SK-N-SH treated with all-trans-retinoic acid at 6 μM for 48 hours (cell line): Measurements from ENCODE around the gene AFTPH.

Experiments
- ATAC-seq: fragments of 200-7000 bp; cut with Tn5 transposase; 3 replicates; pipeline ENCODE4 v1.9.1; 2020; ENCODE audit warnings: mild to moderate bottlenecking, moderate library complexity
- ARNTL ChIP-seq: fragments of 450-650 bp; formaldehyde crosslinking; IDR thresholded peaks from 2 replicates; pipeline ENCODE4 v1.5.0; 2020; ENCODE audit warnings: low read depth, mild to moderate bottlenecking, moderate library complexity, borderline replicate concordance
- BACH2 ChIP-seq: fragments of 250-450 bp; sonication (Bioruptor Pico); IDR thresholded peaks from 2 replicates; pipeline ENCODE4 v1.9.0; 2021; ENCODE audit warnings: mild to moderate bottlenecking, borderline replicate concordance
- CREB5 ChIP-seq: fragments of 250-450 bp; sonication (Bioruptor Pico); IDR thresholded peaks from 2 replicates; pipeline ENCODE4 v1.5.1; 2020; ENCODE audit warnings: low read depth, mild to moderate bottlenecking, moderate library complexity
- CSDC2 ChIP-seq: fragments of 250-450 bp; sonication (Bioruptor Pico); IDR thresholded peaks from 2 replicates; pipeline ENCODE4 v1.5.0; 2020; ENCODE audit warnings: mild to moderate bottlenecking, moderate library complexity
- CSRNP3 ChIP-seq: fragments of 250-450 bp; sonication (Bioruptor Pico); IDR thresholded peaks from 2 replicates; pipeline ENCODE4 v1.5.1; 2021; ENCODE audit warnings: mild to moderate bottlenecking, moderate library complexity
- ESRRG ChIP-seq: fragments of 250-450 bp; sonication (Bioruptor Pico); IDR thresholded peaks from 2 replicates; pipeline ENCODE4 v1.6.1; 2021; ENCODE audit warnings: mild to moderate bottlenecking
- GLIS3 ChIP-seq: fragments of 250-450 bp; sonication (Bioruptor Pico); IDR thresholded peaks from 2 replicates; pipeline ENCODE4 v1.5.0; 2020; ENCODE audit warnings: mild to moderate bottlenecking, moderate library complexity
- OSR1 ChIP-seq: fragments of 250-450 bp; sonication (Bioruptor Pico); IDR thresholded peaks from 2 replicates; pipeline ENCODE4 v1.8.0; 2022; ENCODE audit warnings: moderate library complexity, mild to moderate bottlenecking, inconsistent platforms
- PATZ1 ChIP-seq: fragments of 250-450 bp; sonication (Bioruptor Pico); IDR thresholded peaks from 2 replicates; pipeline ENCODE4 v1.8.0; 2020; ENCODE audit warnings: mild to moderate bottlenecking, moderate library complexity, borderline replicate concordance
- POU6F1 ChIP-seq: fragments of 250-450 bp; sonication (Bioruptor Pico); IDR thresholded peaks from 2 replicates; pipeline ENCODE4 v1.8.0; 2021; ENCODE audit warnings: low read depth, mild to moderate bottlenecking, moderate library complexity, borderline replicate concordance
- PPARA ChIP-seq: fragments of 250-450 bp; sonication (Bioruptor Pico); IDR thresholded peaks from 2 replicates; pipeline ENCODE4 v1.5.0; 2020; ENCODE audit warnings: mild to moderate bottlenecking, borderline replicate concordance
- RARB ChIP-seq: fragments of 250-450 bp; sonication (Bioruptor Pico); IDR thresholded peaks from 2 replicates; pipeline ENCODE4 v1.8.0; 2021; ENCODE audit warnings: mild to moderate bottlenecking, moderate library complexity
- SNAI2 ChIP-seq: fragments of 250-450 bp; sonication (Bioruptor Pico); IDR thresholded peaks from 2 replicates; pipeline ENCODE4 v1.5.0; 2020; ENCODE audit warnings: mild to moderate bottlenecking, moderate library complexity
- TCF4 ChIP-seq: fragments of 250-450 bp; sonication (Bioruptor Pico); IDR thresholded peaks from 2 replicates; pipeline ENCODE4 v1.8.0; 2021; ENCODE audit warnings: mild to moderate bottlenecking, moderate library complexity, borderline replicate concordance
- TOX ChIP-seq: fragments of 250-450 bp; sonication (Bioruptor Pico); IDR thresholded peaks from 2 replicates; pipeline ENCODE4 v1.8.0; 2021; ENCODE audit warnings: mild to moderate bottlenecking, moderate library complexity, borderline replicate concordance
- ZC3H10 ChIP-seq: fragments of 250-450 bp; sonication (Bioruptor Pico); IDR thresholded peaks from 2 replicates; pipeline ENCODE4 v1.5.1; 2021; ENCODE audit warnings: mild to moderate bottlenecking, moderate library complexity
- ZFP3 ChIP-seq: fragments of 250-450 bp; sonication (Bioruptor Pico); IDR thresholded peaks from 2 replicates; pipeline ENCODE4 v1.5.0; 2020; ENCODE audit warnings: mild to moderate bottlenecking, moderate library complexity
- ZFP30 ChIP-seq: fragments of 450-650 bp; formaldehyde crosslinking; IDR thresholded peaks from 2 replicates; pipeline ENCODE4 v1.5.0; 2022; ENCODE audit warnings: mild to moderate bottlenecking, moderate library complexity
- ZNF565 ChIP-seq: fragments of 450-650 bp; formaldehyde crosslinking; conservative IDR thresholded peaks from 2 replicates; pipeline ENCODE4 v1.5.0; 2020; ENCODE audit warnings: low read depth, mild to moderate bottlenecking, moderate library complexity
- ZNF70 ChIP-seq: fragments of 450-650 bp; formaldehyde crosslinking; IDR thresholded peaks from 2 replicates; pipeline ENCODE4 v1.5.0; 2020; ENCODE audit warnings: mild to moderate bottlenecking, moderate library complexity

AFTPH gene

GRCh38 chr2:64595397-64596176, 71.5 kb downstream of the AFTPH start (continued):
- TF ChIP-seq ESRRG (CRISPR knock-in tag) (no peak), PATZ1 (CRISPR knock-in tag) (no peak)
- TF ChIP-seq, all 23 proteins: peak for 0

GRCh38 chr2:64598226-64598625, 74.1 kb downstream of the AFTPH start:
- TF ChIP-seq ZFP30 (CRISPR knock-in tag) (no peak), CREB5 (CRISPR knock-in tag) (no peak), ZNF70 (CRISPR knock-in tag) (no peak), ARNTL (CRISPR knock-in tag) (no peak), TCF4 (CRISPR knock-in tag) (no peak), TOX (CRISPR knock-in tag) (no peak), CSRNP3 (CRISPR knock-in tag) (no peak), OSR1 (CRISPR knock-in tag) (no peak), POU6F1 (CRISPR knock-in tag) (no peak), PPARA (CRISPR knock-in tag) (no peak), ZFP3 (CRISPR knock-in tag) (no peak), ZNF565 (CRISPR knock-in tag) (no peak), PATZ1 (CRISPR knock-in tag) (no peak), CSDC2 (no peak), SNAI2 (no peak), GLIS3 (CRISPR knock-in tag) (no peak), RARB (CRISPR knock-in tag) (no peak), ESRRG (CRISPR knock-in tag) (no peak), BACH2 (CRISPR knock-in tag) (no peak), ZC3H10 (CRISPR knock-in tag) (no peak)
- no peak for ATAC-seq

- no peak for TF ChIP-seq PATZ1 (CRISPR knock-in tag)
- no peak for TF ChIP-seq BACH2 (CRISPR knock-in tag)
- no peak for TF ChIP-seq POU6F1 (CRISPR knock-in tag)
- TF ChIP-seq TCF4 (CRISPR knock-in tag) = no peak
- TF ChIP-seq CSRNP3 (CRISPR knock-in tag) = no peak
- no peak for TF ChIP-seq TOX (CRISPR knock-in tag)
- no peak for TF ChIP-seq OSR1 (CRISPR knock-in tag)
- ATAC-seq = no peak
Measured at GRCh38 chr2:64599469-64599868, 75.3 kb downstream of the AFTPH start.
